H1 (cell line): ENCODE data around the gene SIK2.

Experiments used
- CBX5 ChIP-seq: fragments of 300-800, 300-1000 bp; sonication (generic); IDR thresholded peaks from 2 replicates; pipeline ENCODE4 v1.7.1; 2016; ENCODE audit warnings: antibody characterized with exemption, low read length, low read depth
- CHD2 ChIP-seq: IDR thresholded peaks from 2 replicates; pipeline ENCODE4 v1.6.1; 2012; ENCODE audit warnings: low read length, improper control_type of control experiment
- EP300 ChIP-seq, 2 experiments: IDR thresholded peaks; 1 replicate in 1 of 2; 2 replicates in 1 of 2; pipeline ENCODE4 v1.6.1; 2011 to 2012; ENCODE audit warnings: low read depth in 2 of 2, low read length in 2 of 2, mild to moderate bottlenecking in 2 of 2, borderline replicate concordance in 1 of 2, inconsistent platforms in 1 of 2, moderate library complexity in 1 of 2
- EZH2 ChIP-seq: fragments of 200-600 bp; sonication (generic); IDR thresholded peaks from 2 replicates; pipeline ENCODE4 v1.7.1; 2012; ENCODE audit warnings: low read depth, mild to moderate bottlenecking, moderate library complexity, low read length, inconsistent platforms; ENCODE audit not compliant: severe bottlenecking
- GABPA ChIP-seq: IDR thresholded peaks from 2 replicates; pipeline ENCODE4 v1.6.1; 2011; ENCODE audit warnings: mild to moderate bottlenecking, low read length, moderate library complexity, borderline replicate concordance; ENCODE audit not compliant: insufficient read depth
- JUN ChIP-seq: IDR thresholded peaks from 2 replicates; pipeline ENCODE4 v1.6.1; 2011; ENCODE audit warnings: low read depth, mild to moderate bottlenecking, improper control_type of control experiment, low read length
- KDM1A ChIP-seq: fragments of 200-600, 300-600 bp; sonication (generic); IDR thresholded peaks from 2 replicates; pipeline ENCODE4 v1.7.1; 2016; ENCODE audit warnings: mild to moderate bottlenecking, low read length, borderline replicate concordance
- NANOG ChIP-seq: IDR thresholded peaks from 2 replicates; pipeline ENCODE4 v1.6.1; 2011; ENCODE audit warnings: low read length, low read depth, mild to moderate bottlenecking, inconsistent platforms; ENCODE audit not compliant: insufficient read depth, poor library complexity, severe bottlenecking
- POLR2A ChIP-seq, 2 experiments: IDR thresholded peaks; 1 replicate in 1 of 2; 2 replicates in 1 of 2; pipeline ENCODE4 v1.6.1; 2011; ENCODE audit warnings: low read depth in 2 of 2, low read length in 2 of 2, mild to moderate bottlenecking in 2 of 2; ENCODE audit errors: control extremely low read depth in 1 of 2
- POLR2AphosphoS5 ChIP-seq: IDR thresholded peaks from 2 replicates; pipeline ENCODE4 v1.6.1; 2011; ENCODE audit warnings: low read depth, low read length
- TF ChIP-seq, protein P1 (sequence below), 3 experiments: IDR thresholded peaks; 1 replicate in 2 of 3; 2 replicates in 1 of 3; pipeline versions ENCODE4 v1.5.1 to v1.6.1; 2011; ENCODE audit warnings: low read length in 3 of 3, mild to moderate bottlenecking in 3 of 3, inconsistent platforms in 2 of 3, low read depth in 1 of 3, moderate library complexity in 1 of 3; ENCODE audit not compliant: insufficient read depth in 1 of 3; ENCODE audit errors: control extremely low read depth in 1 of 3
- TF ChIP-seq, protein P2 (sequence below): IDR thresholded peaks from 2 replicates; pipeline ENCODE4 v1.6.1; 2011; ENCODE audit warnings: low read depth, mild to moderate bottlenecking, low read length; ENCODE audit not compliant: insufficient read depth
- TF ChIP-seq, protein P3 (sequence below): IDR thresholded peaks from 2 replicates; pipeline ENCODE4 v1.6.1; 2012; ENCODE audit warnings: inconsistent platforms
- TF ChIP-seq, protein P4 (sequence below): IDR thresholded peaks from 2 replicates; pipeline ENCODE4 v1.6.1; 2012; ENCODE audit warnings: low read length, inconsistent platforms

DNA sequence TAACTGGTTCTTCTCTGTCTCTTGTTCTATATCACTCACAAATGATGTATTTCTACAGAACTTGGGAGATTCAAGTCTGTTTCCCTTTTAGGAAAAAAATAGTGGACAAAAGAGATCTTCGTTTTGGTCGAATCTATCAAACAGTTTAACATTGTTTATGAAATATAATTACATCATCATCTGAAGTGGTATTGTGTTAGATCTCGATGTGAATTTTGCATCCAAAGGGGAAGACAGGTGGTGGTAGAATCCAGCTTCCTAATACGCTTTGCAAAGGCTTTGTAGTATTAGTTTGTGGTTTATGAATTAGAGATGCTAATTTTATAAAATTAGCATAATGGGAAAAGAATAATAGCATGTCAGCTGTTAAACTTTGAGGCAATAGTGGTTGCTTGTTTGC is 3.4 kb downstream of the SIK2 start:
- TF ChIP-seq POLR2A (IDR thresholded peaks at IDR 0.05; ENCODE audit: control extremely low read depth in 1 of 2, low read depth in 2 of 2, low read length in 2 of 2) (no peak), JUN (no peak), CHD2 (no peak), POLR2AphosphoS5 (no peak), CBX5 (no peak), EZH2 (no peak), NANOG (no peak), GABPA (no peak), KDM1A (no peak), EP300 (IDR thresholded peaks at IDR 0.05; ENCODE audit: borderline replicate concordance in 1 of 2, low read depth in 2 of 2, low read length in 2 of 2) (no peak)
- TF ChIP-seq, protein P1, sequence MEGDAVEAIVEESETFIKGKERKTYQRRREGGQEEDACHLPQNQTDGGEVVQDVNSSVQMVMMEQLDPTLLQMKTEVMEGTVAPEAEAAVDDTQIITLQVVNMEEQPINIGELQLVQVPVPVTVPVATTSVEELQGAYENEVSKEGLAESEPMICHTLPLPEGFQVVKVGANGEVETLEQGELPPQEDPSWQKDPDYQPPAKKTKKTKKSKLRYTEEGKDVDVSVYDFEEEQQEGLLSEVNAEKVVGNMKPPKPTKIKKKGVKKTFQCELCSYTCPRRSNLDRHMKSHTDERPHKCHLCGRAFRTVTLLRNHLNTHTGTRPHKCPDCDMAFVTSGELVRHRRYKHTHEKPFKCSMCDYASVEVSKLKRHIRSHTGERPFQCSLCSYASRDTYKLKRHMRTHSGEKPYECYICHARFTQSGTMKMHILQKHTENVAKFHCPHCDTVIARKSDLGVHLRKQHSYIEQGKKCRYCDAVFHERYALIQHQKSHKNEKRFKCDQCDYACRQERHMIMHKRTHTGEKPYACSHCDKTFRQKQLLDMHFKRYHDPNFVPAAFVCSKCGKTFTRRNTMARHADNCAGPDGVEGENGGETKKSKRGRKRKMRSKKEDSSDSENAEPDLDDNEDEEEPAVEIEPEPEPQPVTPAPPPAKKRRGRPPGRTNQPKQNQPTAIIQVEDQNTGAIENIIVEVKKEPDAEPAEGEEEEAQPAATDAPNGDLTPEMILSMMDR (IDR thresholded peaks at IDR 0.05; ENCODE audit: control extremely low read depth in 1 of 3, insufficient read depth in 1 of 3, low read depth in 1 of 3, low read length in 3 of 3): no peak
- TF ChIP-seq, protein P2, sequence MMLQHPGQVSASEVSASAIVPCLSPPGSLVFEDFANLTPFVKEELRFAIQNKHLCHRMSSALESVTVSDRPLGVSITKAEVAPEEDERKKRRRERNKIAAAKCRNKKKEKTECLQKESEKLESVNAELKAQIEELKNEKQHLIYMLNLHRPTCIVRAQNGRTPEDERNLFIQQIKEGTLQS: no peak
- TF ChIP-seq, protein P3, sequence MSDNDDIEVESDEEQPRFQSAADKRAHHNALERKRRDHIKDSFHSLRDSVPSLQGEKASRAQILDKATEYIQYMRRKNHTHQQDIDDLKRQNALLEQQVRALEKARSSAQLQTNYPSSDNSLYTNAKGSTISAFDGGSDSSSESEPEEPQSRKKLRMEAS: no peak
- TF ChIP-seq, protein P4, sequence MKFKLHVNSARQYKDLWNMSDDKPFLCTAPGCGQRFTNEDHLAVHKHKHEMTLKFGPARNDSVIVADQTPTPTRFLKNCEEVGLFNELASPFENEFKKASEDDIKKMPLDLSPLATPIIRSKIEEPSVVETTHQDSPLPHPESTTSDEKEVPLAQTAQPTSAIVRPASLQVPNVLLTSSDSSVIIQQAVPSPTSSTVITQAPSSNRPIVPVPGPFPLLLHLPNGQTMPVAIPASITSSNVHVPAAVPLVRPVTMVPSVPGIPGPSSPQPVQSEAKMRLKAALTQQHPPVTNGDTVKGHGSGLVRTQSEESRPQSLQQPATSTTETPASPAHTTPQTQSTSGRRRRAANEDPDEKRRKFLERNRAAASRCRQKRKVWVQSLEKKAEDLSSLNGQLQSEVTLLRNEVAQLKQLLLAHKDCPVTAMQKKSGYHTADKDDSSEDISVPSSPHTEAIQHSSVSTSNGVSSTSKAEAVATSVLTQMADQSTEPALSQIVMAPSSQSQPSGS: no peak
